Fibroblast of villous mesenchyme (primary cell): Measurements from ENCODE around the gene GJA4. TPM values are rescaled to one million over a fixed set of nuclear protein-coding genes. Genes with fewer than 3 reads are reported as not detected.

ENCODE experiments used
- DNase-seq: peaks from one replicate; pipeline ENCODE4 v3.0.0-alpha.2; 2010; ENCODE audit warnings: low read depth
- H3K4me3 ChIP-seq: 2 replicates; pipeline ENCODE4 v1.5.1; 2011; ENCODE audit warnings: low read depth, mild to moderate bottlenecking, low read length
- total RNA-seq: library from RNA; depleted of rRNA; stranded (reverse); fragments of >200 nt; gene quantifications from 2 replicates; pipeline ENCODE4 v1.2.3, GENCODE V29; 2012
- TF ChIP-seq, protein P1 (sequence below): IDR thresholded peaks from 2 replicates; pipeline ENCODE4 v1.5.1; 2012; ENCODE audit warnings: low read depth, mild to moderate bottlenecking, low read length; ENCODE audit not compliant: insufficient read depth

Gene GJA4
- total RNA-seq, 1 donor = not detected

- no peak for DNase-seq
- H3K4me3 ChIP-seq = no peak overlapping the region
- TF ChIP-seq, protein P1, sequence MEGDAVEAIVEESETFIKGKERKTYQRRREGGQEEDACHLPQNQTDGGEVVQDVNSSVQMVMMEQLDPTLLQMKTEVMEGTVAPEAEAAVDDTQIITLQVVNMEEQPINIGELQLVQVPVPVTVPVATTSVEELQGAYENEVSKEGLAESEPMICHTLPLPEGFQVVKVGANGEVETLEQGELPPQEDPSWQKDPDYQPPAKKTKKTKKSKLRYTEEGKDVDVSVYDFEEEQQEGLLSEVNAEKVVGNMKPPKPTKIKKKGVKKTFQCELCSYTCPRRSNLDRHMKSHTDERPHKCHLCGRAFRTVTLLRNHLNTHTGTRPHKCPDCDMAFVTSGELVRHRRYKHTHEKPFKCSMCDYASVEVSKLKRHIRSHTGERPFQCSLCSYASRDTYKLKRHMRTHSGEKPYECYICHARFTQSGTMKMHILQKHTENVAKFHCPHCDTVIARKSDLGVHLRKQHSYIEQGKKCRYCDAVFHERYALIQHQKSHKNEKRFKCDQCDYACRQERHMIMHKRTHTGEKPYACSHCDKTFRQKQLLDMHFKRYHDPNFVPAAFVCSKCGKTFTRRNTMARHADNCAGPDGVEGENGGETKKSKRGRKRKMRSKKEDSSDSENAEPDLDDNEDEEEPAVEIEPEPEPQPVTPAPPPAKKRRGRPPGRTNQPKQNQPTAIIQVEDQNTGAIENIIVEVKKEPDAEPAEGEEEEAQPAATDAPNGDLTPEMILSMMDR = no peak
Measured at GRCh38 chr1:34824817-34825454, 32.1 kb downstream of the GJA4 start.

DNA sequence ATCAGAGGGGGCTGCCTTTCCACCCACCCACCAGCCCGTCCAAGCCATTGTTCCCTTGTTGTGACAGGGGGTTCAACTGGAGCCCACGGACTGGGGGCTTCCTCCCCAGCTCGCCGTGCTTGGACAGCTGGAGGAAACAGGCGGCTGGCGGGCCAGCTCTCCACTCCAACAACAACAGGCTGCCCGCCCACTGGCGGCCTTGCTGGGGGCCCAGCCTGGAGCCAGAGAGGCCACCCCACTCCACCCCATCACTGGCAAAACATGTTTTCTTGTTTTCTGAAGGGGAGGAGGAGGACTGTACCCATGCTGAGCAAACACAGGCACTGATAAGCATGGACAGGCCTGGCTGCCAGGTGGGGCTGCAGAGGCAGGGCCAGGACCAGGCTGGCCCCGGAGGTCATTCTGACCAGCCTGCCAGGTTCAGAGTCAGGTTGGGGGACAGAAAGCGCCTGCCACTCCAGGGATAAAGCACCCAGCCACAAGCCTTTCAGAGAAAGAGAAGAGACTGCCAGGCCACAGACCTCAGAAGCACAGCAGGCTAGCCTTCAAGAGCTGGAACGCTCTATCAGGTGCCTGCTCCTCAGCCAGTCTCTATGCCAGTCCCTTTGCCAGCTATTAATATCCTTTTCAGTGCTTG is 32.8 kb downstream of the GJA4 start:
- no peak overlapping the region for H3K4me3 ChIP-seq
- TF ChIP-seq, protein P1 = no peak
- DNase-seq = no peak

GRCh38 chr1:34827341-34827941 is 34.6 kb downstream of the GJA4 start:
- TF ChIP-seq, protein P1 = no peak
- no peak overlapping the region for H3K4me3 ChIP-seq
- no peak for DNase-seq

DNA sequence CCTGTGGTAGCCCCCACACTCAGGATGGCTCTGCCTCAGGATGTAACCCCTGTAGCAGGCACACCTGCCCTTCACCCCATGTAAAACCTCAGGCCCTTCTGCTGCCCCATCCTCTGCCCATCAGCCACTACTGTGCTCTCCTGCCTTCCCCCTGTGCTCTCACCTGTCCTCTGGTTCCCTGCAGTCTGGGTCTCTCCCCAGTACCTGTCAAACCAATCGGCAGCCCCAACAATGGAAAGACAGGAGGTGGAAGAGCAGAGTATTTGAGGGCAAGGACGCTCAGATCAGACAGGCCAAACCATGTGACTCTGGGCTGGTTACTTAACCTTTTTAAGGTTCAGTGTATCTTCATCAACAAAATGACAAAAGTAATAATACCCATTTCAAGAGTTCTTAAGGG is 35.8 kb downstream of the GJA4 start:
- DNase-seq = no peak
- no peak overlapping the region for H3K4me3 ChIP-seq
- TF ChIP-seq, protein P1 = no peak

- no peak for DNase-seq
- H3K4me3 ChIP-seq = no peak overlapping the region
- TF ChIP-seq, protein P1 = no peak
Measured at GRCh38 chr1:34829250-34829649, 36.5 kb downstream of the GJA4 start.

DNA sequence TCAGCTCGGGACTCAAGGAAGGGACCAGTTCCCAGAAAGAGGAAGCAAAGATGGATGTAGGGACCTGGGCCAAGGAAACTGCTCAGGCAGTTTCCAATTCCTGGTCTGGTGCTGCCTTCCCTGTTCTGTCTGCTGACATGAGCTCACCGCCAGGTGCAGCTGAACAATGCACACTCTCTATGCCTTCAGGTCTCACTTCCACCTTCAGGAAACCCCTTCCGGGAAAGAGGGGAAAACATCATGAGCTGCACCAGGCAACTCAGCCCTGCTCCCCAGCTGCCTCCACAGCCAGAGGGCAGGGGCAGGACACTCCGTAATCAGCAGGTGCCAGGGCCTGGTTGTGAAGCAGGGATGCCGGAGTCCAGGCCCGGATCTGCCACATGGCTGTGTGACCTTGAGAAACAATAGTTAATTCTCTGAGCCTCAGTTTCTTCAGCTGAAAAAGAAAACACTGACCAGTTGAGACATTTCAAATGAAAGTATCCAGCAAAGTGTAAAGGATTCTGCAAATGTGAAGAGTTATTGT is 39.0 kb downstream of the GJA4 start:
- TF ChIP-seq, protein P1 = no peak
- DNase-seq = no peak
- H3K4me3 ChIP-seq = no peak overlapping the region
